Measurements from ENCODE around the gene IL10. TPM values are rescaled to one million over a fixed set of nuclear protein-coding genes. Genes with fewer than 3 reads are reported as not detected.

The IL10 gene
- total and polyA plus RNA-seq, 4 donors: 0.23 to 3.1 (median 0.87) TPM

Small RNA genes lying within 50 kb of the gene (small RNA-seq; reads per million reads assigned to genes)
- not detected for gene RF00019 (ENCODE audit: low replicate concordance)

Other genes with a start within 250 kb of the IL10 start
- 10 to 100 TPM; 24.6 to 58.0 TPM for gene EIF2D, start 160.0 kb downstream of the IL10 start, total RNA-seq
- gene EIF2D, start 160.0 kb downstream of the IL10 start, polyA plus RNA-seq (ENCODE audit: insufficient read length in 2 of 2): 10 to 100 TPM; 32.0 to 40.5 TPM
- gene DYRK3, start 137.0 kb downstream of the IL10 start, total RNA-seq: 10 to 100 TPM; 10.2 to 10.9 TPM
- 1 to 10 TPM; 8.3 to 9.6 TPM for gene DYRK3, start 137.0 kb downstream of the IL10 start, polyA plus RNA-seq (ENCODE audit: insufficient read length in 2 of 2)
- gene MAPKAPK2, start 87.6 kb downstream of the IL10 start, total RNA-seq: 10 to 100 TPM; 17.3 to 33.2 TPM
- gene MAPKAPK2, start 87.6 kb downstream of the IL10 start, polyA plus RNA-seq (ENCODE audit: insufficient read length in 2 of 2): 10 to 100 TPM; 37.6 to 42.7 TPM
- gene IL19, start 1.7 kb downstream of the IL10 start, total RNA-seq: not detected
- not detected for gene IL19, start 1.7 kb downstream of the IL10 start, polyA plus RNA-seq (ENCODE audit: insufficient read length in 2 of 2)
- gene IL20, start 93.1 kb upstream of the IL10 start, total RNA-seq: not detected
- not detected for gene IL20, start 93.1 kb upstream of the IL10 start, polyA plus RNA-seq (ENCODE audit: insufficient read length in 2 of 2)
- not detected for gene IL24, start 124.9 kb upstream of the IL10 start, total RNA-seq
- gene IL24, start 124.9 kb upstream of the IL10 start, polyA plus RNA-seq (ENCODE audit: insufficient read length in 2 of 2): under 1 TPM; 0.29 to 0.52 TPM
- gene FCMR, start 149.4 kb upstream of the IL10 start, total RNA-seq: 1 to 10 TPM in 1 of 2 donors, under 1 TPM in 1; 0.89 to 1.3 TPM
- 1 to 10 TPM; 1.9 TPM for gene FCMR, start 149.4 kb upstream of the IL10 start, polyA plus RNA-seq (ENCODE audit: insufficient read length in 2 of 2)
- under 1 TPM; 0.10 to 0.33 TPM for gene PIGR, start 174.0 kb upstream of the IL10 start, total RNA-seq
- gene PIGR, start 174.0 kb upstream of the IL10 start, polyA plus RNA-seq (ENCODE audit: insufficient read length in 2 of 2): under 1 TPM in 1 of 2 donors, not detected in 1; 0.03 TPM
- under 1 TPM in 1 of 2 donors, not detected in 1; 0.20 TPM for gene FCAMR, start 198.0 kb upstream of the IL10 start, total RNA-seq
- under 1 TPM in 1 of 2 donors, not detected in 1; 0.12 TPM for gene FCAMR, start 198.0 kb upstream of the IL10 start, polyA plus RNA-seq (ENCODE audit: insufficient read length in 2 of 2)

All from spinal cord (tissue), 4 donors.